GM19043 (cell line): ENCODE results near the gene MANSC4.
A peak's percentile ranks its signal among the peaks of the same experiment; 100 is the strongest.

Experiments
- ATAC-seq: cut with Tn5 transposase; IDR thresholded peaks from one replicate; pipeline ENCODE4 v1.9.1; 2021; ENCODE audit warnings: low read depth; ENCODE audit not compliant: unreplicated experiment

MANSC4 gene

GRCh38 chr12:27779920-27780611 is at the start of gene MANSC4, which contains the start of gene KLHL42:
Gene MANSC4, minus strand, starts transcription at chr12:27780236. Its CDS starts 8,960 bp downstream, at chr12:27771276.
Gene KLHL42, plus strand, starts transcription at chr12:27780233. Its CDS starts 98 bp downstream, at chr12:27780331.
- ATAC-seq = peak; percentile 64

GRCh38 chr12:27828196-27828595 is 48.2 kb upstream of the MANSC4 start:
- no peak for ATAC-seq

- ATAC-seq = no peak
Measured at GRCh38 chr12:27826076-27826475, 46.0 kb upstream of the MANSC4 start.

- peak; percentile 62 for ATAC-seq
Measured at GRCh38 chr12:27824126-27824842, 44.2 kb upstream of the MANSC4 start.

GRCh38 chr12:27823038-27823437 is 43.0 kb upstream of the MANSC4 start:
- ATAC-seq = no peak

- peak; percentile 64 for ATAC-seq
Measured at GRCh38 chr12:27822076-27822712, 42.2 kb upstream of the MANSC4 start.

- ATAC-seq = peak; percentile 27
Measured at GRCh38 chr12:27821259-27821973, 41.4 kb upstream of the MANSC4 start.

- ATAC-seq = no peak
Measured at GRCh38 chr12:27820564-27820963, 40.5 kb upstream of the MANSC4 start.

GRCh38 chr12:27818401-27818918 is 38.4 kb upstream of the MANSC4 start:
- ATAC-seq = no peak

- ATAC-seq = no peak
Measured at GRCh38 chr12:27817766-27818165, 37.7 kb upstream of the MANSC4 start.

GRCh38 chr12:27814851-27815591 is 35.0 kb upstream of the MANSC4 start:
- no peak for ATAC-seq

- ATAC-seq = no peak
Measured at GRCh38 chr12:27814411-27814810, 34.4 kb upstream of the MANSC4 start.

GRCh38 chr12:27812502-27812901 is 32.5 kb upstream of the MANSC4 start:
- ATAC-seq = no peak

- no peak for ATAC-seq
Measured at GRCh38 chr12:27810756-27811155, 30.7 kb upstream of the MANSC4 start.

- no peak for ATAC-seq
Measured at GRCh38 chr12:27808841-27809240, 28.8 kb upstream of the MANSC4 start.

- no peak for ATAC-seq
Measured at GRCh38 chr12:27807063-27807703, 27.1 kb upstream of the MANSC4 start.

- ATAC-seq = no peak
Measured at GRCh38 chr12:27806259-27806658, 26.2 kb upstream of the MANSC4 start.

- ATAC-seq = no peak
Measured at GRCh38 chr12:27805238-27805637, 25.2 kb upstream of the MANSC4 start.

GRCh38 chr12:27802936-27803335 is 22.9 kb upstream of the MANSC4 start:
- ATAC-seq = no peak
